Measurements from ENCODE around the gene INTS7. TPM values are rescaled to one million over a fixed set of nuclear protein-coding genes. Genes with fewer than 3 reads are reported as not detected.
A peak's percentile ranks its signal among the peaks of the same experiment; 100 is the strongest.

INTS7 gene
- total and polyA plus RNA-seq, 9 of the 15 experiments (the other 6 are each of a cell fraction or from before 2014, with no cell fraction given), result 27.3 to 68.4 (median 40.4) TPM

DNA sequence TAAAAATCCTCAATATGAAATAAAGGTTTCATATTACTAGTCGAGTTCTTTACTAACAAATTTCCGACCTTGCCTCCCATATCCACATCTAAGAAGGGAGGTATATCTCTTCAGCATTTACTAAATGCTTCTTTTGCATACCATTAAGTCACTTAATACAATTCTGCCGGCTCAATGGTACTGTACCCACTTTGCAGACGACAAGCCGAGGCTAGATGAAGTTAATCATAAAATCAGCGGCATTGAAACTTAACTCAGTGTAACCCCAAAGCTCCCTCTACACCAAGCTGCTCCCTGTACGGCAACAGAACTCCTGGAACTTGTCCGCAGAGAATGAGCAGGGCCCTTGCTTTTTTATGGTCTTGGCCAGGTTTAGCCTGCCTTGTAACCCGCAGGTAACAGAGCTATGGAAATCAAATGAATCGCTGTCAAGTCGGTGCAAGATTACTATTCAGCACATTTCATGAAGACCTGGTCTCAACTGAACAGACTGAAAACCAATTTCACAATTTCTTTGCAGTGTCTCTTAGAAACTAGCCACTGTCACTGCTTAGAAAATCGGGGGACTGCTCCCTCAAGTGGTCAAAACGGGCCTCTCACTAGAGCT is 738 bp downstream of the INTS7 start (continued):
- TF ChIP-seq, protein P1, sequence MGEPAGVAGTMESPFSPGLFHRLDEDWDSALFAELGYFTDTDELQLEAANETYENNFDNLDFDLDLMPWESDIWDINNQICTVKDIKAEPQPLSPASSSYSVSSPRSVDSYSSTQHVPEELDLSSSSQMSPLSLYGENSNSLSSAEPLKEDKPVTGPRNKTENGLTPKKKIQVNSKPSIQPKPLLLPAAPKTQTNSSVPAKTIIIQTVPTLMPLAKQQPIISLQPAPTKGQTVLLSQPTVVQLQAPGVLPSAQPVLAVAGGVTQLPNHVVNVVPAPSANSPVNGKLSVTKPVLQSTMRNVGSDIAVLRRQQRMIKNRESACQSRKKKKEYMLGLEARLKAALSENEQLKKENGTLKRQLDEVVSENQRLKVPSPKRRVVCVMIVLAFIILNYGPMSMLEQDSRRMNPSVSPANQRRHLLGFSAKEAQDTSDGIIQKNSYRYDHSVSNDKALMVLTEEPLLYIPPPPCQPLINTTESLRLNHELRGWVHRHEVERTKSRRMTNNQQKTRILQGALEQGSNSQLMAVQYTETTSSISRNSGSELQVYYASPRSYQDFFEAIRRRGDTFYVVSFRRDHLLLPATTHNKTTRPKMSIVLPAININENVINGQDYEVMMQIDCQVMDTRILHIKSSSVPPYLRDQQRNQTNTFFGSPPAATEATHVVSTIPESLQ (CRISPR knock-in tag; IDR thresholded peaks at IDR 0.05), result 0 out of 2 replicates have a peak, but pooled peaks have one; percentile 74
- TF ChIP-seq ZBED1 (IDR thresholded peaks at IDR 0.05) (no peak), FOXA1 (IDR thresholded peaks at IDR 0.05; ENCODE audit: borderline replicate concordance) (no peak), ATF2 (CRISPR knock-in tag; IDR thresholded peaks at IDR 0.05) (no peak), TFAM (CRISPR knock-in tag; conservative IDR thresholded peaks at IDR 0.05) (no peak), ZNF583 (CRISPR knock-in tag; IDR thresholded peaks at IDR 0.05) (peak; percentile 49; the same call in 1 of the 2 replicates), MAFF (IDR thresholded peaks at IDR 0.05; ENCODE audit: low read length) (no peak), ZNF133 (CRISPR knock-in tag; IDR thresholded peaks at IDR 0.05) (no peak), HOXB6 (CRISPR knock-in tag; IDR thresholded peaks at IDR 0.05; ENCODE audit: borderline replicate concordance) (no peak), ZNF609 (CRISPR knock-in tag; IDR thresholded peaks at IDR 0.05; ENCODE audit: borderline replicate concordance) (0 out of 2 replicates have a peak, but pooled peaks have one; percentile 15), ZC3H11A (IDR thresholded peaks at IDR 0.05; ENCODE audit: low read depth, low read length) (0 out of 2 replicates have a peak, but pooled peaks have one; percentile 88), PTBP1 (IDR thresholded peaks at IDR 0.05; ENCODE audit: low read depth, low read length) (no peak), CEBPG (CRISPR knock-in tag; IDR thresholded peaks at IDR 0.05) (peak; percentile 81), CEBPG (tag; conservative IDR thresholded peaks at IDR 0.05 in 1 of 2, IDR thresholded peaks at IDR 0.05 in 1 of 2) (peak; percentile 86 to 91), ZNF263 (CRISPR knock-in tag; IDR thresholded peaks at IDR 0.05; ENCODE audit: borderline replicate concordance) (no peak), EGR1 (conservative IDR thresholded peaks at IDR 0.05) (no peak), CTCF (IDR thresholded peaks at IDR 0.05 in 2 of 3, conservative IDR thresholded peaks at IDR 0.05 in 1 of 3; ENCODE audit: insufficient read depth in 2 of 3, low read depth in 1 of 3, low read length in 3 of 3) (peak in 1 of 3 experiments; percentile 86; a peak in 1 of 6 replicates)

All from K562 (cell line).